Right atrium auricular region (tissue), 2 donors: ENCODE measurements around the gene LILRB3. TPM values are rescaled to one million over a fixed set of nuclear protein-coding genes. Genes with fewer than 3 reads are reported as not detected.
A peak's percentile ranks its signal among the peaks of the same experiment; 100 is the strongest.
"Not testable (repeated sequence)": the region's sequence is repeated elsewhere in the genome, so short reads cannot be mapped to it uniquely, and the experiment has no call there.

Experiments used
- DNase-seq: peaks from one replicate; pipeline ENCODE4 v3.0.0-alpha.2; 2019; ENCODE audit warnings: low spot score
- H3K27ac ChIP-seq, 2 donors: fragments of 200-600 bp; sonication (generic); 1 replicate in 1 of 2; 2 replicates in 1 of 2; pipeline ENCODE4 v1.5.1; 2016 to 2019
- H3K27me3 ChIP-seq, 2 donors: fragments of 200-600 bp; sonication (generic); one replicate each; pipeline versions ENCODE4 v1.5.1 to v1.6.0; 2017 to 2019
- H3K36me3 ChIP-seq: fragments of 200-600 bp; sonication (generic); one replicate; pipeline ENCODE4 v1.5.1; 2016
- H3K4me1 ChIP-seq, 2 donors: fragments of 200-600 bp; sonication (generic); one replicate each; pipeline versions ENCODE4 v1.5.1 to v1.6.0; 2017 to 2019
- H3K4me3 ChIP-seq, 2 donors: fragments of 200-600 bp; sonication (generic); 1 replicate in 1 of 2; 2 replicates in 1 of 2; pipeline ENCODE4 v1.5.1; 2017 to 2019; ENCODE audit warnings: mild to moderate bottlenecking in 1 of 2, moderate library complexity in 1 of 2
- H3K9me3 ChIP-seq, 2 donors: fragments of 200-600 bp; sonication (generic); one replicate each; pipeline ENCODE4 v1.5.1; 2019
- CTCF ChIP-seq, 2 donors: fragments of 200-600 bp; sonication (generic); IDR thresholded peaks; one replicate each; pipeline ENCODE4 v1.5.1; 2019; ENCODE audit warnings: antibody characterized with exemption in 2 of 2
- total RNA-seq, 2 donors: library from RNA; depleted of rRNA; stranded (reverse); fragments of >200 nt; gene quantifications; one replicate each; pipeline ENCODE4 v1.1.0, GENCODE V29; 2016

Gene LILRB3
- total RNA-seq, 2 donors from 2014 or later = 2.0 to 8.8 TPM

- Histone ChIP-seq H3K27me3 (peaks cover 0 to 3% of the 10 kb centered on the region in 2 donors), H3K27ac (peak within 1 kb of the TSS; percentile 32 to 35), H3K4me3 (peak within 1 kb of the TSS in 1 of 2 donors; percentile 23), H3K9me3 (no peaks in the 10 kb centered on the region), H3K4me1 (peaks cover 0 to 13% of the 10 kb centered on the region in 2 donors), H3K36me3 (no peaks in the 10 kb centered on the region)
- TF ChIP-seq CTCF (IDR thresholded peaks at IDR 0.05) = no peak
- no peak for DNase-seq
Observed at GRCh38 chr19:54172471-54173358, 50.1 kb downstream of the LILRB3 start, which contains the start of gene TMC4. Gene TMC4 (minus strand): TSS chr19:54173160. CDS start chr19:54173117, 43 bp downstream.

DNA sequence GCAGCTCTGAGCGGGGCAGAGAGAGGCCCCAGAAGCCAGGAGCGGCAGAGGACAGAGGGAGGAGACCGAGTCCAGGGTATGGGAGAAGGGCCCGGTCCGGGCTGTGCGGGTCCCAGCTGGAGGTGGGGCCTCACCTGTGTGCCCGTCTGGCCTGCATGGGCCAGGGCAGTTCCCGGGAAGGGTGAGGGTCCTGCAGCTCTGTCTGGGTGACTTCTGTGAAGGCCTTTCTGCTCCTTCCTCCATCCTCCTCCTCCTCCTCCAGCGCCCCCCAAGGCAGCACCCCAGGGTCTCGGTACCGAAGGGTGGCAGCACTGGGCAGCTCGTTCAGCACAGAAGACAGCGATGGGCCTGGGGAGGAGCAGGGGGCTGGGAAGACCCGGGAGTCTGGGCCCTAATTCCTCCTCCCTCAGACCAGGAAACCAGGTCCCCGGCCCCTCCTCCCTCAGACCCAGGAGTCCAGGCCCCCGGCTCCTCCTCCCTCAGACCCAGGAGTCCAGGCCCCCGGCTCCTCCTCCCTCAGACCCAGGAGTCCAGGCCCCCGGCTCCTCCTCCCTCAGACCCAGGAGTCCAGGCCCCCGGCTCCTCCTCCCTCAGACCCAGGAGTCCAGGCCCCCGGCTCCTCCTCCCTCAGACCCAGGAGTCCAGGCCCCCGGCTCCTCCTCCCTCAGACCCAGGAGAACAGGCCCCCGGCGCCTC lies 50.9 kb downstream of the LILRB3 start:
- H3K4me3 ChIP-seq, H3K9me3 ChIP-seq, H3K27ac ChIP-seq, H3K36me3 ChIP-seq, DNase-seq, H3K27me3 ChIP-seq: not testable (repeated sequence)
- peaks cover 0 to 13% of the 10 kb centered on the region in 2 donors for H3K4me1 ChIP-seq

DNA sequence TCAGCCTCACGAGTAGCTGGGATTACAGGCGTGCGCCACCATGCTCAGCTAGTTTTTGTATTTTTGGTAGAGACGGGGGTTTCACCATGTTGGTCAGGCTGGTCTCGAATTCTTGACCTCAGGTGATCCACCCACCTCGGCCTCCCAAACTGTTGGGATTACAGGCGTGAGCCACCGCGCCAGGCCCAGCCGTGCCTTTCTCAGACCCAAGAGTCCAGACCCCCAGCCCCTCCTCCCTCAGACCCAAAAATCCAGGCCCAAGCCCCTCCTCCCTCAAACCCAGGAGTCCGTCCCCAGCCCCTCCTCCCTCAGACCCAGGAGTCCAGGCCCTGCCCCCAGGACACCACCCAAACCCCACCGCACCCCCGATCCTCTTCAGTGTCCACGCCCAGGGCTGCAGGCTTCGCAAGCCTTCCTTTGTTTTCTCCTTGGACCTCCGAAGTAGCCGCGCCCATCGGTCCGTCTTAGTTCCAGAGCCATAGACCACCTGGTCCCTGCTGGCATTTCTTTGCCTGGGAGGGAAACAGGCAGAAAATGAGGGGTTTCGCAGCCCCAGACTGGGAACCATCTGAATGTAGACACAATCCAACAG lies 53.6 kb downstream of the LILRB3 start:
- DNase-seq = no peak
- Histone ChIP-seq H3K36me3 (no peaks in the 10 kb centered on the region), H3K27me3 (peaks cover 0 to 3% of the 10 kb centered on the region in 2 donors), H3K4me3 (no peak overlapping the region), H3K9me3 (no peaks in the 10 kb centered on the region), H3K4me1 (peaks cover 0 to 20% of the 10 kb centered on the region in 2 donors), H3K27ac (no peak overlapping the region)
- TF ChIP-seq CTCF (IDR thresholded peaks at IDR 0.05) = no peak

GRCh38 chr19:54168174-54168917 lies 54.5 kb downstream of the LILRB3 start:
- Histone ChIP-seq H3K27ac (no peak overlapping the region), H3K9me3 (no peaks in the 10 kb centered on the region), H3K4me1 (peaks cover 0 to 22% of the 10 kb centered on the region in 2 donors), H3K36me3 (no peaks in the 10 kb centered on the region), H3K4me3 (no peak overlapping the region), H3K27me3 (peaks cover 0 to 3% of the 10 kb centered on the region in 2 donors)
- peak; percentile 90 for DNase-seq
- TF ChIP-seq CTCF (IDR thresholded peaks at IDR 0.05) = peak; percentile 75 to 82

Other genes starting within 250 kb of the LILRB3 start
- gene CACNG6, start 231.4 kb downstream of the LILRB3 start, total RNA-seq = under 1 TPM in 1 of 2 donors, not detected in 1; 0.31 TPM
- gene VSTM1, start 159.1 kb downstream of the LILRB3 start, total RNA-seq = not detected
- not detected for gene TARM1, start 141.6 kb downstream of the LILRB3 start, total RNA-seq
- gene OSCAR, start 122.2 kb downstream of the LILRB3 start, total RNA-seq = 1 to 10 TPM in 1 of 2 donors, not detected in 1; 2.4 TPM
- 100 to 1,000 TPM in 1 of 2 donors, 10 to 100 TPM in 1; 51.3 to 108 TPM for gene NDUFA3, start 120.2 kb downstream of the LILRB3 start, total RNA-seq
- 10 to 100 TPM; 10.2 to 19.6 TPM for gene TFPT, start 107.3 kb downstream of the LILRB3 start, total RNA-seq
- 10 to 100 TPM; 26.1 to 46.2 TPM for gene PRPF31, start 107.3 kb downstream of the LILRB3 start, total RNA-seq
- gene CNOT3, start 85.2 kb downstream of the LILRB3 start, total RNA-seq = 10 to 100 TPM; 12.0 to 16.9 TPM
- gene LENG1, start 63.3 kb downstream of the LILRB3 start, total RNA-seq = 10 to 100 TPM in 1 of 2 donors, 1 to 10 TPM in 1; 6.3 to 10.0 TPM
- 1 to 10 TPM; 1.7 to 2.8 TPM for gene TMC4, start 49.8 kb downstream of the LILRB3 start, total RNA-seq
- 10 to 100 TPM; 27.0 to 37.0 TPM for gene MBOAT7, start 33.4 kb downstream of the LILRB3 start, total RNA-seq
- 10 to 100 TPM; 36.7 to 37.0 TPM for gene TSEN34, start 31.7 kb downstream of the LILRB3 start, total RNA-seq
- 1,000 to 10,000 TPM; 1,068 to 1,279 TPM for gene RPS9, start 22.1 kb downstream of the LILRB3 start, total RNA-seq
- 1 to 10 TPM in 1 of 2 donors, not detected in 1; 1.7 TPM for gene LILRA6, start 19.8 kb upstream of the LILRB3 start, total RNA-seq
- 10 to 100 TPM in 1 of 2 donors, 1 to 10 TPM in 1; 2.6 to 12.0 TPM for gene LILRB5, start 34.3 kb upstream of the LILRB3 start, total RNA-seq
- gene LILRB2, start 58.1 kb upstream of the LILRB3 start, total RNA-seq = 1 to 10 TPM; 1.1 to 3.4 TPM
- gene LILRA5, start 90.2 kb upstream of the LILRB3 start, total RNA-seq = 1 to 10 TPM in 1 of 2 donors, under 1 TPM in 1; 0.93 to 3.6 TPM
- not detected for gene LILRA4, start 116.2 kb upstream of the LILRB3 start, total RNA-seq
- gene LAIR1, start 141.9 kb upstream of the LILRB3 start, total RNA-seq = 1 to 10 TPM; 4.2 to 7.8 TPM
- 1 to 10 TPM; 1.7 to 2.7 TPM for gene TTYH1, start 192.5 kb upstream of the LILRB3 start, total RNA-seq
- 10 to 100 TPM; 32.1 to 36.4 TPM for gene LENG8, start 226.2 kb upstream of the LILRB3 start, total RNA-seq
- gene LENG9, start 240.8 kb upstream of the LILRB3 start, total RNA-seq = 1 to 10 TPM; 2.1 to 4.9 TPM